Right lobe of liver (tissue), 4 donors: ENCODE measurements around the gene MYL1.

Experiments
- CTCF ChIP-seq, 4 donors: fragments of 200-600 bp in 3 of 4; fragments of 450-650 bp in 1 of 4; IDR thresholded peaks; one replicate each; pipeline versions ENCODE4 v1.5.1 to v1.8.0; 2016 to 2022; ENCODE audit warnings: antibody characterized with exemption in 4 of 4, mild to moderate bottlenecking in 2 of 4
- POLR2A ChIP-seq: fragments of 450-650 bp; IDR thresholded peaks from one replicate; pipeline ENCODE4 v1.6.1; 2017; ENCODE audit warnings: antibody characterized with exemption, mild to moderate bottlenecking
- donor health status: DM: no; HTN: no; CAD: no.
- donor health status: DM: no; HTN: no; CAD: no.
- donor health status: DM: no; HTN: yes; CAD: no.

- TF ChIP-seq CTCF (IDR thresholded peaks at IDR 0.05), result no peak
- no peak for TF ChIP-seq POLR2A
These were observed 9.9 kb upstream of the MYL1 start for GRCh38 chr2:210324906-210325305.
